Activated CD8-positive, alpha-beta memory T cell treated with anti-CD3 and anti-CD28 coated beads for 4 hours (primary cell): ENCODE measurements around the gene DBR1.
"Not testable (repeated sequence)": the region's sequence is repeated elsewhere in the genome, so short reads cannot be mapped to it uniquely, and the experiment has no call there.

ENCODE experiments used
- DNase-seq, 2 donors: peaks; one replicate each; pipeline ENCODE4 v3.0.0-alpha.2; 2020; ENCODE audit warnings: low read depth in 2 of 2

Gene DBR1

GRCh38 chr3:138186803-138187295 is 12.1 kb upstream of the DBR1 start:
- DNase-seq, result peak; percentile 79 to 81

- DNase-seq, result no peak
These were observed 11.5 kb upstream of the DBR1 start for GRCh38 chr3:138186221-138186620.

GRCh38 chr3:138184994-138185393 is 10.3 kb upstream of the DBR1 start:
- DNase-seq, result no peak

DNA sequence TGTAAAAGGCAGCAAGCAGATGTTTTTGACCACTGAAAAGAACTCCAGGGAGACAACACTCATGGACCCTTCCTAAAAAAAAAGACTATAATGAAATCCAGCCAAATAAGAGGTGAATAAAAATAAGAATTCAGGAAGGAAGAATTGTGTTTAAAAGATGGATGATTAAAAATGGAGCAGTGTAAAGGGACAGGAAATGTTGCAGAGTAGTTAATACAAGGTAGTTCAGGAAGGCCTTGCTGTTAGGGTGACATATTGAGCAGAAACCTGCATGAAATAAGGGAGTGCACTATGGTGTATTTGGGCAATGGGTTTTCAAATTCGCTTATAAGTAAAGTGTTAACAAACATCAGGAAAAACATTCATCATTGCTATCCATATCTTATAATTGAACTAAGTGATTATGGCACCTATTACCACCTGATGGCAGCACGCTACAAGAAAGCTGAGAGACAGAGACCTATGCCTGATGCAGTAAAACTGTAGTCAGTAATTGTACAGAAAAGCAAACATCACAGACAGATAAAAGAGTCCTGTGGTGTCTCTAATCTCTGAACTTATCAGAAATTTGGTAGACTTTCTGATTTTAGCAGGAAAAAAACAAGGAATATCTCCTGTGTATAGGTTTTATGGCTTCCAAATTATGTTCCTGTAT is 5.8 kb upstream of the DBR1 start:
- no peak for DNase-seq

- no peak for DNase-seq
These were observed 826 bp downstream of the DBR1 start for GRCh38 chr3:138173769-138174420.

GRCh38 chr3:138172625-138173024 is 2.1 kb downstream of the DBR1 start:
- no peak for DNase-seq

DNA sequence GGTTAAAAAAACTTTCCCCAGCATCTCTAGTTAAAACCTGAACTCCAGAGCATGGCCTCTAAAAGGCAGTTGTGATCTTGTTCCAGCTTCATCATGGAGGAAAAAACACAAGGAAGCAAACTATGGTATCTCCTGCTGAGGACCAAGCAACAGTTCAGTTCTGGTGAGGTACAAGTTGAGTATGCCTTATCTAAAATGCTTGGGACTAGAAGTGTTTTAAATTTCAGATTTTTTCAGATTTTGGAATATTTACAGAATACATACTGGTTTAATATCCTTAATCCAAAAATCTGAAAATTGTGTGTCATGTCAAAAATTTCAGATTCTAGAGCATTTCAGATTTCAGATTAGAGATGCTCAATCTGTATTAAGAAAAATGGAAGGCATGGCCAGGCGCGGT is 9.7 kb downstream of the DBR1 start:
- no peak for DNase-seq

- DNase-seq, result no peak
These were observed 17.0 kb downstream of the DBR1 start for GRCh38 chr3:138157743-138158142.

DNA sequence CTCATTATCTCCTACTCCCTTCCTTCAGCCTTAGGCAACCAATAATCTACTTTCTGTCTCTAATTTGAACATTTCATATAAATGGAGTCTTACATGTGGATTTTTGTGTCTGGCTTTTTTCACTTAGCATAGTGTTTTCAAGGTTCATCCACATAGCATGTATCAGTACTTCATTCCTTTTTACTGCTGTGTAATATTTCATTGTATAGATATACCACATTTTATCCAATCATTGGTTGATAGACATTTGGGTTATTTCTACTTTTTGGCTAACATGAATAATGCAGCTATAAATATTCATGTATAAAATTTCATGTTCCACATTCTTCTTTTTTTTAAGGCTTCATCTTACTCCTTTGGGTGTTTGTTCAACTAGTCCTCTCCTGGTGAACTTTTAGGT is 20.2 kb downstream of the DBR1 start:
- no peak for DNase-seq

DNA sequence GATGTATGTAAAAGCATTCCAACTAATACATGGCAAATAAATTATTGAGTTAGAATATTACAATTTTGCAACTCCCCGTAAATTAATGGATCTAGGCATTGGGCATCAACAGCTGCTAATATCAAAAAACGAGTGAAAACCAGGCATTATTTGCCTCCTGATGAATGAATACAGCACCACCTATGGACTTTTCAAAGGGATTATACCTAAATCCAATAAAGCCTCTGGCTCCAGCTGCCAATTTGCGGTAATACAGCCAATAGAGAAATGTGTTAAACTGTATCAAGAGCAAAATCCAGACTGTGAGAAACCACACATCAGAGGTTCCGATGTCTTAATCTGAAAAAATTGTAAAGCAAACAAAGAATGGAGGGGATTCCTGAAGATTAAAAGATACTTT is 26.2 kb downstream of the DBR1 start:
- no peak for DNase-seq

- not testable (repeated sequence) for DNase-seq
These were observed 32.5 kb downstream of the DBR1 start for GRCh38 chr3:138142181-138142580.

GRCh38 chr3:138140940-138141339 is 33.8 kb downstream of the DBR1 start:
- DNase-seq, result no peak

DNA sequence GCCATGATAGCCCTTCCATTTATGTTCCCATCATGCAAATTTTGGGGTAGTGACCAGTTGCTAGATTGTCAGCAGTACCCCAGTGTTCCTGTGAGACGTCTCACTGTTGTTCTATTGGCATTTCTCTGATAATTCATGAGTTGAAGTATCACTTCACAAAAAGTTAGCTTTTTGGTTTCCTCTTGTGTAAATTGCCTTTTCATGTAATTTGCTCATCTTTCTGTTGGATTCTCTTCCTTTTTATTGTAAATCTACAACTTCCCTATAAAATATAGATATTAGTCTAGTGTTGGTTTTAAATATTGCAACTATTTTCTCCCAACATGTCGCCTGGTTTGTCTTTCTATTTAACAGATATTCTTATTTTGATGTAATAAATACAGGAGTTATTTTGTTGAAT is 35.0 kb downstream of the DBR1 start:
- DNase-seq, result no peak

DNA sequence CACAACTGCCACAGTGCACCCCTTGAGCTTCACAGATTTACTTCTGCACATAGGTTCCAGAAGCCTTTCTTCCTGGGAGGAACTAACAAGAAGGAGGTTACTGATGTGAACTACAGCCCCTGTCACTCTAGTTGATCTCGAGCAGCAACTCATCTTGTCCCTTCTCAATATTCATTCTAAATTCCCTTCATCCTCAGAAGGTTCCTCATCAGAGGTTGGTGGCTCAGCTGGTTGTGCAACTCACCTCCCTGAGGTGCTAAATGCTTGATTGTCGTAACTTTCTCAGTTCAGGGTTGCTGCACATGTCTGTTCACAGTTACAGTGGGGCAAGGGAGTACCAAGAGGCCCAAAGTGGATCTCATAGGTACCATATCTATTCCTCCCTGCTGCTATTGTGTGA is 36.9 kb downstream of the DBR1 start:
- DNase-seq, result no peak

DNA sequence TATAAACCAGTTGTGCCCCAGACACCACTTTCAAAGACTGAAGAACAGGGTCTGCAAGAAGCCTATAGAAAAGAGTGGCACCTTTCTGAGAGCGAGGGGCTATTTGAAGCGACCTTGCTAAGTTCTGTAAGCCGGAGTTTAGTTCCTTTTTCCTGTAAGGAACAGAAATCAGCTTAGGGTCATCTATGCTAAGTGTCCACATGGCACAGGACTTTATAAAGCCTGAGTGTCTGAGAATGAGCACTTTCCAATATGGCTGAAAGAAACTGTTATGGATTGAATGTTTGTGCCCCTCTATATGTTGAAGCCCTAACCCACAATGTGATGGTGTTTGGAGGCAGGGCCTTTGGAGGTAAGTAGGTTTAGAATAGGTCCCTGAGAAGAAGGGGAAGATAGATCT is 38.5 kb downstream of the DBR1 start:
- no peak for DNase-seq

GRCh38 chr3:138135833-138136194 is 38.9 kb downstream of the DBR1 start:
- no peak for DNase-seq

GRCh38 chr3:138135146-138135832 is 39.4 kb downstream of the DBR1 start:
- no peak for DNase-seq

- no peak for DNase-seq
These were observed 42.5 kb downstream of the DBR1 start, which contains the start of gene A4GNT for GRCh38 chr3:138132239-138132638. TSS of gene A4GNT (minus strand) at chr3:138132390. CDS start at chr3:138131256, 1,134 bp downstream.

GRCh38 chr3:138127636-138128365 is 46.9 kb downstream of the DBR1 start:
- no peak for DNase-seq

GRCh38 chr3:138125548-138126221 is 49.0 kb downstream of the DBR1 start:
- DNase-seq, result no peak

- DNase-seq, result no peak
These were observed 49.9 kb downstream of the DBR1 start for GRCh38 chr3:138124706-138125355.
